Measurements from ENCODE around the gene GRK4. TPM values are rescaled to one million over a fixed set of nuclear protein-coding genes. Genes with fewer than 3 reads are reported as not detected.
"Not testable (repeated sequence)": the region's sequence is repeated elsewhere in the genome, so short reads cannot be mapped to it uniquely, and the experiment has no call there.

The GRK4 gene
- total RNA-seq, 2 donors from 2014 or later, result 7.0 to 8.2 TPM

GRCh38 chr4:2937146-2937857 is 26.1 kb upstream of the GRK4 start:
- Histone ChIP-seq H3K27ac (no peak overlapping the region), H3K36me3 (peaks cover 45% of the 10 kb centered on the region), H3K4me1 (peaks cover 3 to 38% of the 10 kb centered on the region in 2 donors), H3K27me3 (no peaks in the 10 kb centered on the region), H3K4me3 (no peak overlapping the region), H3K9me3 (no peaks in the 10 kb centered on the region)
- no peak for DNase-seq (ENCODE audit: low spot score)
- TF ChIP-seq CTCF (IDR thresholded peaks at IDR 0.05), result no peak

GRCh38 chr4:2937986-2938385 is 25.4 kb upstream of the GRK4 start:
- H3K4me3 ChIP-seq, result no peak overlapping the region
- H3K27me3 ChIP-seq, result no peaks in the 10 kb centered on the region
- no peak overlapping the region for H3K27ac ChIP-seq
- H3K4me1 ChIP-seq, result peaks cover 3 to 32% of the 10 kb centered on the region in 2 donors
- no peaks in the 10 kb centered on the region for H3K9me3 ChIP-seq
- peaks cover 52% of the 10 kb centered on the region for H3K36me3 ChIP-seq
- no peak for TF ChIP-seq CTCF (IDR thresholded peaks at IDR 0.05)
- DNase-seq (ENCODE audit: low spot score), result no peak

- not testable (repeated sequence) for H3K9me3 ChIP-seq; H3K27ac ChIP-seq; H3K4me3 ChIP-seq; H3K27me3 ChIP-seq; DNase-seq (ENCODE audit: low spot score)
- Histone ChIP-seq H3K36me3 (peaks cover 56% of the 10 kb centered on the region), H3K4me1 (peaks cover 3 to 27% of the 10 kb centered on the region in 2 donors)
Observed at GRCh38 chr4:2938411-2938810, 25.0 kb upstream of the GRK4 start.

- Histone ChIP-seq H3K4me3 (no peak overlapping the region), H3K27me3 (no peaks in the 10 kb centered on the region), H3K9me3 (no peaks in the 10 kb centered on the region), H3K36me3 (peaks cover 61% of the 10 kb centered on the region), H3K4me1 (peaks cover 3 to 22% of the 10 kb centered on the region in 2 donors), H3K27ac (no peak overlapping the region)
- no peak for TF ChIP-seq CTCF (IDR thresholded peaks at IDR 0.05)
- DNase-seq (ENCODE audit: low spot score), result no peak
Observed at GRCh38 chr4:2938906-2939305, 24.5 kb upstream of the GRK4 start.

GRCh38 chr4:2939383-2940243 is 23.8 kb upstream of the GRK4 start:
- peak; percentile 50 for DNase-seq (ENCODE audit: low spot score)
- H3K27me3 ChIP-seq, result no peaks in the 10 kb centered on the region
- H3K4me1 ChIP-seq, result peaks cover 3 to 20% of the 10 kb centered on the region in 2 donors
- H3K9me3 ChIP-seq, result no peaks in the 10 kb centered on the region
- peaks cover 68% of the 10 kb centered on the region for H3K36me3 ChIP-seq
- no peak overlapping the region for H3K27ac ChIP-seq
- no peak for TF ChIP-seq CTCF (IDR thresholded peaks at IDR 0.05)
- H3K4me3 ChIP-seq, result no peak overlapping the region
